Activated CD4-positive, CD25-positive, alpha-beta regulatory T cell treated with anti-CD3 and anti-CD28 coated beads, Interleukin-2, amount 50 U/mL, for 16 hours (primary cell): ENCODE results near the gene ELF4.
A peak's percentile ranks its signal among the peaks of the same experiment; 100 is the strongest.

Experiments used
- DNase-seq: peaks from one replicate; pipeline ENCODE4 v3.0.0-alpha.2; 2020; ENCODE audit warnings: low read depth, low spot score

Gene ELF4

GRCh38 chrX:130085551-130086446 lies 24.5 kb downstream of the ELF4 start:
- DNase-seq = no peak

GRCh38 chrX:130084631-130085237 lies 25.6 kb downstream of the ELF4 start:
- no peak for DNase-seq

- DNase-seq = no peak
These were observed 26.5 kb downstream of the ELF4 start for GRCh38 chrX:130083656-130084382.

- no peak for DNase-seq
These were observed 27.2 kb downstream of the ELF4 start for GRCh38 chrX:130083107-130083490.

GRCh38 chrX:130082244-130083106 lies 27.8 kb downstream of the ELF4 start:
- DNase-seq = peak; percentile 48

GRCh38 chrX:130081421-130082045 lies 28.8 kb downstream of the ELF4 start:
- no peak for DNase-seq

GRCh38 chrX:130080791-130081367 lies 29.4 kb downstream of the ELF4 start:
- DNase-seq = no peak

- no peak for DNase-seq
These were observed 30.4 kb downstream of the ELF4 start for GRCh38 chrX:130079824-130080406.

GRCh38 chrX:130075777-130076176 lies 34.5 kb downstream of the ELF4 start:
- DNase-seq = no peak

- no peak for DNase-seq
These were observed 38.0 kb downstream of the ELF4 start for GRCh38 chrX:130072345-130072740.

- no peak for DNase-seq
These were observed 38.5 kb downstream of the ELF4 start for GRCh38 chrX:130071611-130072344.

GRCh38 chrX:130066975-130067615 lies 43.2 kb downstream of the ELF4 start:
- DNase-seq = no peak

- DNase-seq = peak; percentile 69
These were observed 49.9 kb downstream of the ELF4 start for GRCh38 chrX:130060122-130061069.

- DNase-seq = no peak
These were observed 51.6 kb downstream of the ELF4 start for GRCh38 chrX:130058652-130059051.

GRCh38 chrX:130057209-130057608 lies 53.1 kb downstream of the ELF4 start:
- no peak for DNase-seq

GRCh38 chrX:130055899-130056298 lies 54.4 kb downstream of the ELF4 start:
- no peak for DNase-seq

- no peak for DNase-seq
These were observed 55.2 kb downstream of the ELF4 start for GRCh38 chrX:130055103-130055502.

- no peak for DNase-seq
These were observed 57.1 kb downstream of the ELF4 start for GRCh38 chrX:130053236-130053635.
